ENCODE data around the gene HSPB8.

- no peak for TF ChIP-seq POLR2A (IDR thresholded peaks at IDR 0.05)
- TF ChIP-seq, protein P1, sequence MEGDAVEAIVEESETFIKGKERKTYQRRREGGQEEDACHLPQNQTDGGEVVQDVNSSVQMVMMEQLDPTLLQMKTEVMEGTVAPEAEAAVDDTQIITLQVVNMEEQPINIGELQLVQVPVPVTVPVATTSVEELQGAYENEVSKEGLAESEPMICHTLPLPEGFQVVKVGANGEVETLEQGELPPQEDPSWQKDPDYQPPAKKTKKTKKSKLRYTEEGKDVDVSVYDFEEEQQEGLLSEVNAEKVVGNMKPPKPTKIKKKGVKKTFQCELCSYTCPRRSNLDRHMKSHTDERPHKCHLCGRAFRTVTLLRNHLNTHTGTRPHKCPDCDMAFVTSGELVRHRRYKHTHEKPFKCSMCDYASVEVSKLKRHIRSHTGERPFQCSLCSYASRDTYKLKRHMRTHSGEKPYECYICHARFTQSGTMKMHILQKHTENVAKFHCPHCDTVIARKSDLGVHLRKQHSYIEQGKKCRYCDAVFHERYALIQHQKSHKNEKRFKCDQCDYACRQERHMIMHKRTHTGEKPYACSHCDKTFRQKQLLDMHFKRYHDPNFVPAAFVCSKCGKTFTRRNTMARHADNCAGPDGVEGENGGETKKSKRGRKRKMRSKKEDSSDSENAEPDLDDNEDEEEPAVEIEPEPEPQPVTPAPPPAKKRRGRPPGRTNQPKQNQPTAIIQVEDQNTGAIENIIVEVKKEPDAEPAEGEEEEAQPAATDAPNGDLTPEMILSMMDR (IDR thresholded peaks at IDR 0.05) = no peak
Measured at GRCh38 chr12:119139448-119139847, 39.3 kb upstream of the HSPB8 start.

Measured in lower leg skin (tissue), 3 donors.